ENCODE data around the gene ZFP69. TPM values are rescaled to one million over a fixed set of nuclear protein-coding genes. Genes with fewer than 3 reads are reported as not detected.
A peak's percentile ranks its signal among the peaks of the same experiment; 100 is the strongest.

Gene ZFP69
- total and polyA plus RNA-seq, 2 of the 4 experiments (the other 2 are of a cell fraction) = 1.2 to 1.6 TPM

GRCh38 chr1:40438391-40439015 is 38.6 kb upstream of the ZFP69 start:
- H4K5ac ChIP-seq (ENCODE audit: low read depth, low read length) = no peak overlapping the region
- H3K4ac ChIP-seq (ENCODE audit: low read depth, low read length) = no peak overlapping the region
- H3K9ac ChIP-seq (ENCODE audit: low read depth, low read length) = no peak overlapping the region
- no peak overlapping the region for H2BK20ac ChIP-seq (ENCODE audit: low read depth, low read length)
- no peak overlapping the region for H2AK5ac ChIP-seq (ENCODE audit: low read depth, low read length)
- POLR2A ChIA-PET (ENCODE audit: unreplicated experiment) = no interaction called here
- peak; percentile 16 for DNase-seq
- no peak overlapping the region for H3K14ac ChIP-seq (replicated peaks; ENCODE audit: low read depth, low read length)
- BruUV-seq (replicated peaks) = no TSS peak
- H2BK120ac ChIP-seq (ENCODE audit: low read depth, low read length) = no peak overlapping the region
- TF ChIP-seq RAD21 (IDR thresholded peaks at IDR 0.05; ENCODE audit: low read length) (peak; percentile 26; the same call in 1 of the 2 replicates), MXI1 (IDR thresholded peaks at IDR 0.05; ENCODE audit: borderline replicate concordance, low read depth, low read length) (no peak), SMC3 (IDR thresholded peaks at IDR 0.05; ENCODE audit: low read depth, low read length) (peak; percentile 29; the same call in 1 of the 2 replicates), MAFK (IDR thresholded peaks at IDR 0.05; ENCODE audit: low read depth, low read length) (no peak)
- TF ChIP-seq, protein P1, sequence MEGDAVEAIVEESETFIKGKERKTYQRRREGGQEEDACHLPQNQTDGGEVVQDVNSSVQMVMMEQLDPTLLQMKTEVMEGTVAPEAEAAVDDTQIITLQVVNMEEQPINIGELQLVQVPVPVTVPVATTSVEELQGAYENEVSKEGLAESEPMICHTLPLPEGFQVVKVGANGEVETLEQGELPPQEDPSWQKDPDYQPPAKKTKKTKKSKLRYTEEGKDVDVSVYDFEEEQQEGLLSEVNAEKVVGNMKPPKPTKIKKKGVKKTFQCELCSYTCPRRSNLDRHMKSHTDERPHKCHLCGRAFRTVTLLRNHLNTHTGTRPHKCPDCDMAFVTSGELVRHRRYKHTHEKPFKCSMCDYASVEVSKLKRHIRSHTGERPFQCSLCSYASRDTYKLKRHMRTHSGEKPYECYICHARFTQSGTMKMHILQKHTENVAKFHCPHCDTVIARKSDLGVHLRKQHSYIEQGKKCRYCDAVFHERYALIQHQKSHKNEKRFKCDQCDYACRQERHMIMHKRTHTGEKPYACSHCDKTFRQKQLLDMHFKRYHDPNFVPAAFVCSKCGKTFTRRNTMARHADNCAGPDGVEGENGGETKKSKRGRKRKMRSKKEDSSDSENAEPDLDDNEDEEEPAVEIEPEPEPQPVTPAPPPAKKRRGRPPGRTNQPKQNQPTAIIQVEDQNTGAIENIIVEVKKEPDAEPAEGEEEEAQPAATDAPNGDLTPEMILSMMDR (conservative IDR thresholded peaks at IDR 0.05; ENCODE audit: low read depth, low read length) = peak; percentile 55
- no peaks in the 10 kb centered on the region for H4K20me1 ChIP-seq (ENCODE audit: insufficient read depth, low read length)
- no peak overlapping the region for H3K4me2 ChIP-seq (ENCODE audit: low read depth, low read length)
- in situ Hi-C loops (cut with MboI; ENCODE audit: low sequenced_read_pairs) = no loop called here
- H3K23ac ChIP-seq (ENCODE audit: low read depth, low read length) = no peak overlapping the region
- no peak overlapping the region for H4K91ac ChIP-seq (ENCODE audit: insufficient read depth, low read depth, low read length)
- intact Hi-C loops (cut with micrococcal nuclease) = no loop called here
- no peaks in the 10 kb centered on the region for H3K4me1 ChIP-seq (ENCODE audit: control insufficient read depth, insufficient read depth, low read length)
- no peak overlapping the region for H3K4me3 ChIP-seq (ENCODE audit: insufficient read depth, low read depth, low read length)
- H4K8ac ChIP-seq (ENCODE audit: low read depth in 2 of 2, low read length in 2 of 2) = no peak overlapping the region
- no peaks in the 10 kb centered on the region; a peak in 1 of 4 replicates for H3K79me1 ChIP-seq (ENCODE audit: low read depth in 1 of 2, low read length in 2 of 2)
- H2BK5ac ChIP-seq (ENCODE audit: low read depth, low read length, poor library complexity, severe bottlenecking) = no peak overlapping the region
- dilution Hi-C loops (cut with HindIII; ENCODE audit: low sequenced_read_pairs, unreplicated experiment) = no loop called here
- ATAC-seq (ENCODE audit: low read depth) = peak; percentile 89
- no peak overlapping the region for H3K56ac ChIP-seq (ENCODE audit: extremely low read depth, insufficient read depth, low read length)
- H3K9me3 ChIP-seq (ENCODE audit: control insufficient read depth, insufficient read depth, low read length) = no peaks in the 10 kb centered on the region
- no peak overlapping the region for H2BK15ac ChIP-seq (ENCODE audit: low read depth, low read length)
- H3K18ac ChIP-seq (ENCODE audit: low read depth, low read length) = no peak overlapping the region
- no peak overlapping the region for H2AK9ac ChIP-seq (replicated peaks; ENCODE audit: low read depth, low read length, poor library complexity)
- no peaks in the 10 kb centered on the region for H3K9me1 ChIP-seq (ENCODE audit: insufficient read depth, low read length)
- no peak overlapping the region for H2AFZ ChIP-seq (replicated peaks; ENCODE audit: low read length, poor library complexity)
- no peaks in the 10 kb centered on the region for H3K36me3 ChIP-seq (ENCODE audit: control insufficient read depth, insufficient read depth, low read length)
- no CpG with 5 or more reads among the region's 3 CpGs for WGBS, 2 experiments (ENCODE audit: extremely low coverage in 2 of 2, insufficient read length in 1 of 2)
- CTCF ChIA-PET = interaction anchor here (0.6 to 1.2 kb wide), 5 partner anchors 13 to 100 kb away, joined by 3 to 4 read pairs (median 3); no protein-coding TSS in a partner anchor
- no peak overlapping the region for H3K27ac ChIP-seq (ENCODE audit: insufficient read depth, low read length)
- H3K27me3 ChIP-seq (ENCODE audit: control insufficient read depth, insufficient read depth, low read length) = no peaks in the 10 kb centered on the region
